A673 (cell line): ENCODE data around the gene RECK. TPM values are rescaled to one million over a fixed set of nuclear protein-coding genes. Genes with fewer than 3 reads are reported as not detected.

Experiments
- BruUV-seq: library from RNA; stranded (reverse); fragments of 400-500 nt; replicated peaks from 2 replicates; lab custom pipeline; 2021; lab: Mats Ljungman, UMichigan
- CTCF ChIA-PET: fragments of 300-600 bp; sonication (Branson Sonifier 250); formaldehyde crosslinking; loops from one replicate; lab custom pipeline; 2022; ENCODE audit warnings: antibody characterized with exemption; lab: Charles Lee
- POLR2A ChIA-PET: fragments of 300-600 bp; sonication (Branson Sonifier 250); formaldehyde crosslinking; loops from one replicate; lab custom pipeline; 2022; ENCODE audit warnings: antibody characterized with exemption; ENCODE audit not compliant: low non-redundant PET; lab: Charles Lee
- DNase-seq: peaks from one replicate; pipeline ENCODE4 v3.0.0-alpha.2; 2015; ENCODE audit warnings: low spot score
- H3K27ac ChIP-seq: fragments of 200-600 bp; sonication (generic); 2 replicates; pipeline ENCODE4 v1.5.1; 2016; ENCODE audit warnings: mixed run types, low read depth, mild to moderate bottlenecking, mixed read lengths, antibody characterized with exemption, low read length; ENCODE audit not compliant: poor library complexity, severe bottlenecking
- H3K27me3 ChIP-seq: fragments of 200-600 bp; sonication (generic); replicated peaks from 2 replicates; pipeline ENCODE4 v1.6.1; 2017; ENCODE audit warnings: mixed run types, low read depth, mild to moderate bottlenecking, mixed read lengths, antibody characterized with exemption, low read length; ENCODE audit not compliant: insufficient read depth, poor library complexity
- H3K36me3 ChIP-seq: fragments of 200-600 bp; sonication (generic); 2 replicates; pipeline ENCODE4 v1.6.1; 2016; ENCODE audit warnings: mixed run types, mild to moderate bottlenecking, mixed read lengths, antibody characterized with exemption, low read length; ENCODE audit not compliant: insufficient read depth, poor library complexity, severe bottlenecking
- H3K4me1 ChIP-seq: fragments of 200-600 bp; sonication (generic); 2 replicates; pipeline ENCODE4 v1.6.1; 2017; ENCODE audit warnings: mixed run types, mild to moderate bottlenecking, mixed read lengths, antibody characterized with exemption, low read length; ENCODE audit not compliant: insufficient read depth, poor library complexity, severe bottlenecking
- H3K4me3 ChIP-seq: fragments of 200-600 bp; sonication (generic); 2 replicates; pipeline ENCODE4 v1.5.1; 2016; ENCODE audit warnings: low read depth, mixed run types, mild to moderate bottlenecking, mixed read lengths, low read length; ENCODE audit not compliant: poor library complexity, severe bottlenecking
- H3K9me3 ChIP-seq: fragments of 200-600 bp; sonication (generic); 2 replicates; pipeline ENCODE4 v1.6.1; 2016; ENCODE audit warnings: mixed run types, low read depth, mild to moderate bottlenecking, mixed read lengths, antibody characterized with exemption, low read length; ENCODE audit not compliant: poor library complexity, severe bottlenecking
- EZH2 ChIP-seq: fragments of 200-600 bp; sonication (generic); IDR thresholded peaks from 2 replicates; pipeline ENCODE4 v1.6.1; 2017; ENCODE audit warnings: borderline replicate concordance, low read depth, mild to moderate bottlenecking, mixed read lengths, antibody characterized with exemption, low read length; ENCODE audit not compliant: poor library complexity, severe bottlenecking
- intact Hi-C: fragments of 100-400 bp; cut with micrococcal nuclease; formaldehyde crosslinking; loops from one replicate; pipeline ENCODE4 v1.10.0; 2022; ENCODE audit not compliant: unreplicated experiment
- total RNA-seq: library from RNA; stranded (reverse); gene quantifications from 2 replicates; pipeline ENCODE4 v1.2.3, GENCODE V29; 2021
- TF ChIP-seq, protein P1 (sequence below): fragments of 300-800, 200-600 bp; sonication (generic); conservative IDR thresholded peaks from 2 replicates; pipeline ENCODE4 v1.5.1; 2017; ENCODE audit warnings: low read depth, mild to moderate bottlenecking, antibody characterized with exemption, low read length, moderate library complexity, mixed read lengths

RECK gene
- total RNA-seq, 1 experiment from 2014 or later: 9.1 TPM

DNA sequence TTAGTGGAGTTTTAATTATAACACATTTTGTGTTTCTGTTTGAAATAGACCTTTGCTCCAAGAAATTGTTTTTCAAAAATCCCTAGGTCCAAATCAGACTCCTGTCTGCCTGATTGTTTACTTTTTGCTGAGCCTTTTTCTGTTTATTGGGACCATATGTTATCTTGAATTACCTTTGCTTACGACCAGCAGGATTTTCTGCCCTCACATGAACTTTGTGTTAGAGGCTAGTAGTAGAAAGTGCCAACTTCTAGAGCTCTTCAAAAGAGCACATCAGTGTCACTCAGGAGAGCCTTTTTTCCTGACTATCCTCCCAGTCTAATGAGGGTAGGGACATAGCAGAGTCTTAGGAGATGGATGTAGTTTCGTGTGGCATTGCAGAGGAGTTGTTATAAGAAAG, 10.2 kb downstream of the RECK start:
- Histone ChIP-seq H3K9me3 (peaks cover 6% of the 10 kb centered on the region), H3K4me1 (peaks cover under 1% of the 10 kb centered on the region), H3K27me3 (no peaks in the 10 kb centered on the region), H3K27ac (no peak overlapping the region), H3K36me3 (no peaks in the 10 kb centered on the region), H3K4me3 (no peak overlapping the region)
- no TSS peak for BruUV-seq
- TF ChIP-seq, protein P1, sequence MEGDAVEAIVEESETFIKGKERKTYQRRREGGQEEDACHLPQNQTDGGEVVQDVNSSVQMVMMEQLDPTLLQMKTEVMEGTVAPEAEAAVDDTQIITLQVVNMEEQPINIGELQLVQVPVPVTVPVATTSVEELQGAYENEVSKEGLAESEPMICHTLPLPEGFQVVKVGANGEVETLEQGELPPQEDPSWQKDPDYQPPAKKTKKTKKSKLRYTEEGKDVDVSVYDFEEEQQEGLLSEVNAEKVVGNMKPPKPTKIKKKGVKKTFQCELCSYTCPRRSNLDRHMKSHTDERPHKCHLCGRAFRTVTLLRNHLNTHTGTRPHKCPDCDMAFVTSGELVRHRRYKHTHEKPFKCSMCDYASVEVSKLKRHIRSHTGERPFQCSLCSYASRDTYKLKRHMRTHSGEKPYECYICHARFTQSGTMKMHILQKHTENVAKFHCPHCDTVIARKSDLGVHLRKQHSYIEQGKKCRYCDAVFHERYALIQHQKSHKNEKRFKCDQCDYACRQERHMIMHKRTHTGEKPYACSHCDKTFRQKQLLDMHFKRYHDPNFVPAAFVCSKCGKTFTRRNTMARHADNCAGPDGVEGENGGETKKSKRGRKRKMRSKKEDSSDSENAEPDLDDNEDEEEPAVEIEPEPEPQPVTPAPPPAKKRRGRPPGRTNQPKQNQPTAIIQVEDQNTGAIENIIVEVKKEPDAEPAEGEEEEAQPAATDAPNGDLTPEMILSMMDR: no peak
- no peak for TF ChIP-seq EZH2
- CTCF ChIA-PET: no interaction called here
- POLR2A ChIA-PET: no interaction called here
- no peak for DNase-seq
- intact Hi-C loops: no loop called here

DNA sequence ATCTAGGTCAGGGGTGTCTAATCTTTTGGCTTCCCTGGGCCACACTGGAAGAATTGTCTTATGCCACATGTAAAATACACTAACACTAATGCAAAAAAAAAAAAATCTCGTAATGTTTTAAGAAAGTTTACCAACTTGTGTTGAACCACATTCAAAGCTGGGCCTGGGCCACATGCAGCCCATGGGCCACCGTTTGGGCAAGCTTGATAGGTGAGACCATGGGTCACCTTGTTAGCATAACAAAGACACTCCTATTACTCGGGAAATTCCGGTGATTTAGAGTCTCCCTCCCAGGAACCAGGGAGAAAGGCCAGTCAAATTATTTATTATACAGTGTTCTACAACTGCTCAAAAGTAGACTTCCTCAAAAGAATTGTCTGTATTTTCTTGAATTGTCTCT, 12.7 kb downstream of the RECK start:
- H3K27me3 ChIP-seq: no peaks in the 10 kb centered on the region
- CTCF ChIA-PET: no interaction called here
- H3K27ac ChIP-seq: no peak overlapping the region
- H3K4me1 ChIP-seq: no peaks in the 10 kb centered on the region
- POLR2A ChIA-PET: no interaction called here
- no TSS peak for BruUV-seq
- TF ChIP-seq, protein P1: no peak
- TF ChIP-seq EZH2: no peak
- no peaks in the 10 kb centered on the region for H3K36me3 ChIP-seq
- no peak for DNase-seq
- intact Hi-C loops: no loop called here
- no peaks in the 10 kb centered on the region for H3K9me3 ChIP-seq
- no peak overlapping the region for H3K4me3 ChIP-seq

DNA sequence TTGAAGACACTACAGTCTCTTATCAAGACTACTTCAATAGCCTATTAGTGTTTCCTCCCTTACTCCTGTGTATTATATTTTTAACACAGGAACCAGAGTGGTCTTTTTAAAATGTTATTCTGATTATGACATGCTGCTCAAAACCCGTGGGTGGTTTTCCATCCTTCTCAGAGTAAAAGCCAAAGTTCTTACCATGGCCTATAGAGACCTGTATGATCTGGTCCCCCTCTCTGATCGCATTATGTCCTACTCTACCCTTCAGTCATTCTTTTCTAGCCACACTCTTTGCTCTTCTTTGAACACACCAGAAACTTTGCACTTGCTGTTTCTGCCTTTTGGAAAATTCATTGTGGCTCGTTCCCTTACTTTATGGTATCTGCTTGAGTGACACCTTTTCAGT, 13.8 kb downstream of the RECK start:
- CTCF ChIA-PET: no interaction called here
- no peaks in the 10 kb centered on the region for H3K27me3 ChIP-seq
- no peaks in the 10 kb centered on the region for H3K9me3 ChIP-seq
- H3K36me3 ChIP-seq: no peaks in the 10 kb centered on the region
- intact Hi-C loops: no loop called here
- no peak overlapping the region for H3K27ac ChIP-seq
- DNase-seq: no peak
- H3K4me1 ChIP-seq: no peaks in the 10 kb centered on the region
- BruUV-seq: no TSS peak
- TF ChIP-seq, protein P1: no peak
- no peak for TF ChIP-seq EZH2
- H3K4me3 ChIP-seq: no peak overlapping the region
- POLR2A ChIA-PET: no interaction called here
